ENCODE measurements around the gene FGFR2.

Gene FGFR2

GRCh38 chr10:121484401-121484800 lies 113.8 kb downstream of the FGFR2 start:
- no peak for DNase-seq

GRCh38 chr10:121481180-121481579 lies 117.1 kb downstream of the FGFR2 start:
- no peak for DNase-seq

- no peak for DNase-seq
These were observed 119.7 kb downstream of the FGFR2 start for GRCh38 chr10:121478556-121478955.

DNA sequence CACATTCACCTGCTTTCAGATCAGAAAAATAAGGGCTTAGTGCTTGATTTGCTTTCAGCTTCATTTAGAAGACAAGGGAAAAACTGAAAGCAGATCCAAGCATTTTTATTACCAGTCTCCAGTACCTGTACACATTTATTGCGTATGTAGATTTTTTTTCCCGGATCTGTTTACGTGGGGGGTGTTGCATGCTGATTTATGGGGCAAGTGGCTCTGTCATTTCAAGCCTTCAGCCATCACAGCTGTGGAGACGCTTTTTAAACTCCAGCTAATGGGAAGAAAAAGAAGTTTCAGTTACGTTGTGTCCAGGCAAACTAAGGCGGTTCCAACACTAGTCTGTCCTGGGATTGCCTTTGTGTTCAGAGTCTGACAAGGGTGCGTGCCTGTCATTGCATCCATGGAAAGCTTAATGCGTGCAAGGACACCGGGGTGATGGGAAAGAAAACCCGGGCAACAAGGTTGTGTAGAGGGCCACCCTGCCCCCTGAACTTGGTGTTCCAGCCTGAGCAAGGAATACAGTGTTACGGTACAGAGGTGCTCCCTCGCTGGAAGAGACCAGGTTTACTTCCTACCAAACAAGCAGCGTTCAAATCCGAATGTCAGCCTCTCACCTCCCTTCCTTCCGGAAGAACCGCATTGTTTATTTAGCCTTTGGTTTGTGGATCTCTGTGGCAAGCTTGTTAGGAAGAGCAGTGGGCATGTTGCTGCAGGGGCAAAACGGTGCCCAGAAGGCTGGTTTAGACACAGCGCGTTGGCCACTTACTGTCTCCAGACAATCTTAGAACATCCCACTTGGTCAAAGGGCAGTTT lies 128.2 kb downstream of the FGFR2 start:
- no peak for DNase-seq

- DNase-seq = no peak
These were observed 129.5 kb downstream of the FGFR2 start for GRCh38 chr10:121468726-121469125.

- no peak for DNase-seq
These were observed 131.8 kb downstream of the FGFR2 start for GRCh38 chr10:121466424-121466823.

DNA sequence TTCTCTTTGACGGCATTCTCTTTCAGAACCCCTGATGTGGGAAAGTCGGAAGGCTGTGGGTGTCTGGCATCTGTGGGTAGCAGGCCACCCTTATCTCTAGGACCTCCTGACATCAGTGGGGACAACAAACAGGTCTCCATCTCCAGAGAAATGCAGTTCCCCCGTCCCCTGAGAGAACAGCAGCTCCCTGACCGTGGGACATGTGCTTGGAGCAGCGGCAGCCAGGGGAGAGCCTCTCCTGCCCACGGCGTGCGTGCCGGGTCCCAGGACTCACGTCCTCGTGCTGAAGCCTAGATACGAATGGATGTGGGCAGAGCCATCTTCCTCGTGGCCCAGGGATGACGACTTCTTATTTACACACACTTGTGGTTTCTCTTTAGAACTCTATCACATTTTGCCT lies 133.0 kb downstream of the FGFR2 start:
- DNase-seq = no peak

- DNase-seq = no peak
These were observed 133.7 kb downstream of the FGFR2 start for GRCh38 chr10:121464517-121464916.

- DNase-seq = no peak
These were observed 135.3 kb downstream of the FGFR2 start for GRCh38 chr10:121462955-121463354.

DNA sequence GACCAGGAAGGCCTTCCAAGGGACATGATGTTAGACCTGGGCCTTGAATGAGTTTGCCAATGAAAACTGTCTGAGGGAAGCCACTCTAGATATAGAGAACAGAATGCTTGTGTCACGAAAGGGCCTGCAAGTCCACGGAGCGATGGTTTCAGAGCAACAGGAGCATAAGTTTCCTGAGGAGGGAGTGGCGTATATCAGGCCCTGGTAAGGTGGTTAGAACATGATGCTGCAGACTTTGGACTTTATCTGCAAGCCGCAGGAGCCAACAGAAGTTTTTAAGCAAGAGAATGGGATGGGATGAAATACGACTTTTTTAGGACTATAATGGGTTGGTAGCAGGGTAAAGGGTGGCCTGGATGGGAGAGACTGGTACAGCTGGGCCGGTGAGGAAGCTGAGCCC lies 136.0 kb downstream of the FGFR2 start:
- no peak for DNase-seq

- DNase-seq = no peak
These were observed 136.9 kb downstream of the FGFR2 start for GRCh38 chr10:121461307-121461706.

DNA sequence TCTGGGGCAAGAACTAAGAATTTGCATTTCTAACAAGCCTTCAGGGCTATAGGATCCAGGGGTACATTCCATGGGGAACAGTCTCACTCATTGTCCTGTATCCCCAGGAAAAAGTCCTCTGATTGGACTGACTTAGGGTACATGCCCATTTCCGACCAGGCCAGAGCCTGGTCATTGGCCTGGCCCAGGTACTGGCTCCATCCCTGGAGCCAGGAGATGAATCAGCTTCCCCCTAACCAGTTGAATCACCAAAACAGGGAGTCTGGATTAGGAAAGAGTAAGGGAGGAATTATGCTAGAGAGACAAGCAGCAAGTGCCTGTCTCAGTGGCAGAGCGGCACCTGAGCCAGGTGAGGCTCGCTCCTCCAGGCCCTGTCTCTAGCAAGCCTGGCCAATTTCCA lies 137.5 kb downstream of the FGFR2 start:
- DNase-seq = no peak

GRCh38 chr10:121459622-121460453 lies 138.4 kb downstream of the FGFR2 start:
- no peak for DNase-seq

DNA sequence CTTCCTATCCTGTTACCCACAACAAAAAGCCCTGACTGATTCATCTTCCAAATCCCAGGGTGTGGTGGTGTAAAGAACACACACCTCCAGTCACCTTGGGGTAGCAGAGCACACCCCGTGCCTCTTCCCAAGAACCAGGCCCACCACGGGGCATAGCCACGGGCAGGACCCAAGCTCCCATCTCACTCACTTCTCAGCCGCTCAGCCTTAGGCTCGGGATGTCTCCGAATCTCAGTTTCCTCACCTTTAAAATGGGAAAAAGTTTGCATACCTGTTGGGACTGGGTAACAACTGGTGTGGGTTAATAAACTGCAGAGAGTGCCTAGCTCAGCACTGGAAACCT lies 139.0 kb downstream of the FGFR2 start:
- DNase-seq = no peak

- no peak for DNase-seq
These were observed 140.5 kb downstream of the FGFR2 start for GRCh38 chr10:121457729-121458128.

DNA sequence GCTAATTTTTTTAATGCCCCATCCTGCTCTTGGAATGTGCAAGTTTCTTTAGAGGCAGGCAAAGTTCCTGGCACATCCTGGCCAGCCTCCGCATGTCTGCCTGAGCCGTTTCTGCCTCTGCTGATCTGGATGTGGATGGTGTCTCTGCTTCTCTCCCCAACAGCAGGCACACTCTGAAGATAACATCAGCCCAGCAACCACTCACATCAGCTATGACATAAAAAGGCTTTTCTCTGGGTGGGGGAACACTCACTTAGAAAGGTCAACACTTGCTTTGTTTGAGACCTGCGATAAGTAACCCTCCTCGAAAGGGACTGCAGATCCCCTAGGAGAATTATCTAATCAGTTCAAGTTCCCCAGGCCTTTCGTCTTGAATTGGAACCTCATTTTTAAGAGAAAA lies 142.9 kb downstream of the FGFR2 start:
- no peak for DNase-seq

DNA sequence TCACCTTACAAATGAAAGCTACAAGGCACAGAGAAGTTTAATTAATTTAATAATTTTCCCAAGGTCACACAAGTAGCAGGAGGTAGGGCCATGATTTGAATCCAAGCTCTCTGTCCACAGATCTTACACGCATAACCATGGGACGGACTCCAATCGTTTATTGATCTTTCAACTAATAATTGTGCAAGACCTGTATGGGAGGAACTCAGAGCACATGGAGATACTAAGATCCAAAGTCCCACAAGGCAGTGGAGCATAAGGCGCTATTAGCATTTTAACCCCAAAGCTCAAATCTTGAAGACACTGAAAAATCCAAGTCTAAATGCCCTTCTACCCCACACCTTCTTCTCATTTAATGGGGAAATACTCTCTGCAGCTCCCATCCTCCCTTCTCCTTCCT lies 143.5 kb downstream of the FGFR2 start:
- DNase-seq = no peak

GRCh38 chr10:121453160-121453559 lies 145.1 kb downstream of the FGFR2 start:
- no peak for DNase-seq

DNA sequence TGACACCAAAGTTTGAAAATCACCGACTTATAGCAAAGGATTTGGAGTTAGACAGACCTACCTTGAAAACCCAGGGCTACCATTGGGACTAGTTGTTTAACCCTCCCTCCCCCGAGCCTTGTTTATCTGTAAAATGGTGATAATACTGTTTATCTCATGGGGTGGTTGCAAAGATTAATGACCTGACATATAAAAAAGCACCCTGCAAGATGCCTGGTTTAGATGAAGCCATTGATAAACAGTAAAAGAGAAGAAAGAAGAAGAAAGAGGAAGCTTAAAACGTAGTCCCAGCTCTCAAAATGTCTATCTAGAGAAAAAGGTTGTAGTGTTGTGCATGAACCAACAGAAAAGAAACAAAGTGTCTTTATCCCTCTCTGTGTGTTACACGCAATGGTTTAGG lies 145.7 kb downstream of the FGFR2 start:
- DNase-seq = no peak

GRCh38 chr10:121450247-121450646 lies 148.0 kb downstream of the FGFR2 start:
- no peak for DNase-seq

- no peak for DNase-seq
These were observed 148.7 kb downstream of the FGFR2 start for GRCh38 chr10:121449482-121449924.

DNA sequence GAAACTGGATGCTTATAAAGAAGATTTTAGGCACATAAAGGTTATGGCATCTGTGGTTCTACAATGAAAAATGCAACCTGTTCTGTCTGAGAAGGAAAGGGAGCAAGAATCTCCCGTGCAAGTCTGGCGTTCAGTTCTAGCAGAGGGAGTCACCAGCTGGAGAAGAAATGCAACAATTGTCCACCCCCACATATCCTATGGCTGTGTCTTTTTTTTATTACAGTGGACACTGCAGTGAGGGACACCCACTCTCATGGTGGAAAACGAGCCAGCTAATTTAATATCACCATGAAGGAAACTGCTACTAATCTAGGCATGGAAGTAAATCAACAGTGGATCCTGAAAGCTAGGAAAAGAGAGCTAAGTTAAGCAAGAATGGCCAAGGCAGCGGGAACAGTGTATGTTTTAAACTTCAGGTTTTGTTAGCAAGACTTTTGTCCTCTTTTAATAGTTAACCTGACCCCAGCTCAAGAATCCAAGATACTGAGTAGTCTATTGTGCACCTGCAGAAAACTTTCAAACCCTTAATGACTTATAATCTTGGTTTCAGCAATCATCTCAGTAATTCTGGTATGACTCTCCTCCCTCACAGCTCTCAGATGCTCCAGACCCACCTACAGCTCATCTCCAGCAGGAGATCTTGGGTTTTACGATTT lies 149.3 kb downstream of the FGFR2 start:
- DNase-seq = no peak

DNA sequence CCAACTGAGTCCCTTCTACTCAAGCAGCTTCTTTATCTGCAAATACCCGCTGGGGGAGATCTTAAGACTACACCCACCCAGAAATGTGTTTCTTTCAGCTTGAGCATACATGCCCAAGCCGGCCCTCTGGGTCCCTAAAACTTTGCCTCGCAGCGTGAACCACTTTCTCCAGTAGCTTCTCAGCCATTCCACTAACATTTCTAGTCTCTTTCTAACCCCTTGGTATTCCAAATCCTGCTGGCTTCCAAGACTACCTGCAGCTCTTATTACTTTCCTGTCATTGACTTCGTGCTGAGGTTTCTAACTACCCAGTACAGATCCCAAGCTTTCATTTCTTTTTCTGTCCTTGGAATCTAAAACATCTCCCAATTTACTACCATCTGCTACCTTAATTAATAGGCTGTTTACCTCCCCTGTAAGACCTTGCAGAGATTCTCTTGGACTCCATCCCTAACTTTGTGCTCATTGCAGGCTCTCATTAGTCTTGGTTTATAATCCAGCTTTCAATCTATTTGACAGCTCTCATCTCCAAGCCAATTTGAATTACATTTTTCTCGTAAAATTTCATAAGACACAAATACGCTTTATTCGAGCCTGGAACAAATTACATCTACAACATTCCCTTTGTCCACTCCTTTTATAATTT lies 153.6 kb downstream of the FGFR2 start:
- DNase-seq = no peak
